ENCODE data around the gene PGM1.
A peak's percentile ranks its signal among the peaks of the same experiment; 100 is the strongest.
"Not testable (repeated sequence)": the region's sequence is repeated elsewhere in the genome, so short reads cannot be mapped to it uniquely, and the experiment has no call there.

PGM1 gene

GRCh38 chr1:63575340-63575826, 17.8 kb upstream of the PGM1 start:
- H3K4me1 Mint-ChIP-seq = no peaks in the 10 kb centered on the region
- no peak overlapping the region for H3K27ac Mint-ChIP-seq
- peak; percentile 94 for TF ChIP-seq CTCF (IDR thresholded peaks at IDR 0.05)
- peaks cover 7% of the 10 kb centered on the region for H3K9me3 Mint-ChIP-seq
- peaks cover 6% of the 10 kb centered on the region for H3K36me3 Mint-ChIP-seq (ENCODE audit: low read depth)
- H3K27me3 Mint-ChIP-seq (ENCODE audit: low read depth, poor library complexity) = no peaks in the 10 kb centered on the region
- no peak for DNase-seq
- no peak overlapping the region for H3K4me3 Mint-ChIP-seq

- H3K36me3 Mint-ChIP-seq (ENCODE audit: low read depth) = peaks cover 45% of the 10 kb centered on the region
- H3K9me3 Mint-ChIP-seq = peaks cover 25% of the 10 kb centered on the region
- not testable (repeated sequence) for H3K27ac Mint-ChIP-seq; H3K27me3 Mint-ChIP-seq (ENCODE audit: low read depth, poor library complexity); H3K4me3 Mint-ChIP-seq; H3K4me1 Mint-ChIP-seq; DNase-seq
Measured at GRCh38 chr1:63586326-63586725, 6.9 kb upstream of the PGM1 start.

- Mint-ChIP-seq H3K4me3 (no peak overlapping the region), H3K36me3 (ENCODE audit: low read depth) (peaks cover 16% of the 10 kb centered on the region), H3K4me1 (peaks cover 17% of the 10 kb centered on the region), H3K27ac (no peak overlapping the region), H3K27me3 (ENCODE audit: low read depth, poor library complexity) (peaks cover 14% of the 10 kb centered on the region), H3K9me3 (peaks cover 8% of the 10 kb centered on the region)
- no peak for TF ChIP-seq CTCF (IDR thresholded peaks at IDR 0.05)
- DNase-seq = no peak
Measured at GRCh38 chr1:63590166-63590560, 3.0 kb upstream of the PGM1 start.

- no peaks in the 10 kb centered on the region for H3K9me3 Mint-ChIP-seq
- peaks cover 22% of the 10 kb centered on the region for H3K4me1 Mint-ChIP-seq
- TF ChIP-seq CTCF (IDR thresholded peaks at IDR 0.05) = no peak
- peak overlapping the region; percentile 91 for H3K4me3 Mint-ChIP-seq
- peaks cover 20% of the 10 kb centered on the region for H3K36me3 Mint-ChIP-seq (ENCODE audit: low read depth)
- H3K27me3 Mint-ChIP-seq (ENCODE audit: low read depth, poor library complexity) = peaks cover 14% of the 10 kb centered on the region
- peak overlapping the region; percentile 82 for H3K27ac Mint-ChIP-seq
- DNase-seq = no peak
Measured at GRCh38 chr1:63592536-63593302, 492 bp upstream of the PGM1 start.

GRCh38 chr1:63593886-63594605, 835 bp downstream of the PGM1 start:
- peak; percentile 79 for DNase-seq
- H3K27ac Mint-ChIP-seq = peak overlapping the region; percentile 90
- peaks cover 22% of the 10 kb centered on the region for H3K4me1 Mint-ChIP-seq
- H3K9me3 Mint-ChIP-seq = no peaks in the 10 kb centered on the region
- peaks cover 14% of the 10 kb centered on the region for H3K27me3 Mint-ChIP-seq (ENCODE audit: low read depth, poor library complexity)
- TF ChIP-seq CTCF (IDR thresholded peaks at IDR 0.05) = no peak
- H3K4me3 Mint-ChIP-seq = peak overlapping the region; percentile 91
- peaks cover 25% of the 10 kb centered on the region for H3K36me3 Mint-ChIP-seq (ENCODE audit: low read depth)

- no peak for TF ChIP-seq CTCF (IDR thresholded peaks at IDR 0.05)
- peak overlapping the region; percentile 60 for H3K4me3 Mint-ChIP-seq
- H3K27me3 Mint-ChIP-seq (ENCODE audit: low read depth, poor library complexity) = peaks cover 14% of the 10 kb centered on the region
Measured at GRCh38 chr1:63595435-63595834, 2.2 kb downstream of the PGM1 start.

More at GRCh38 chr1:63595435-63595834, 2.2 kb downstream of the PGM1 start:
- H3K9me3 Mint-ChIP-seq = peaks cover 4% of the 10 kb centered on the region
- H3K4me1 Mint-ChIP-seq = peaks cover 25% of the 10 kb centered on the region
- H3K27ac Mint-ChIP-seq = no peak overlapping the region
- peaks cover 33% of the 10 kb centered on the region for H3K36me3 Mint-ChIP-seq (ENCODE audit: low read depth)
- DNase-seq = no peak
